ENCODE measurements around the gene KATNAL1.

The KATNAL1 gene

GRCh38 chr13:30163441-30163840, 143.9 kb downstream of the KATNAL1 start:
- no peak overlapping the region for H3K4me3 ChIP-seq (ENCODE audit: low read length)
- no peak for TF ChIP-seq ZNF274 (IDR thresholded peaks at IDR 0.05; ENCODE audit: low read depth, low read length)

GRCh38 chr13:30159446-30159839, 147.9 kb downstream of the KATNAL1 start:
- no peak overlapping the region for H3K4me3 ChIP-seq (ENCODE audit: low read length)
- TF ChIP-seq ZNF274 (IDR thresholded peaks at IDR 0.05; ENCODE audit: low read depth, low read length) = no peak

- H3K4me3 ChIP-seq (ENCODE audit: low read length) = no peak overlapping the region
- no peak for TF ChIP-seq ZNF274 (IDR thresholded peaks at IDR 0.05; ENCODE audit: low read depth, low read length)
These were observed 148.4 kb downstream of the KATNAL1 start for GRCh38 chr13:30158774-30159445.

GRCh38 chr13:30157616-30157993, 149.7 kb downstream of the KATNAL1 start:
- no peak for TF ChIP-seq ZNF274 (IDR thresholded peaks at IDR 0.05; ENCODE audit: low read depth, low read length)
- H3K4me3 ChIP-seq (ENCODE audit: low read length) = no peak overlapping the region

GRCh38 chr13:30156826-30157615, 150.3 kb downstream of the KATNAL1 start:
- TF ChIP-seq ZNF274 (IDR thresholded peaks at IDR 0.05; ENCODE audit: low read depth, low read length) = no peak
- H3K4me3 ChIP-seq (ENCODE audit: low read length) = no peak overlapping the region

GRCh38 chr13:30156270-30156669, 151.1 kb downstream of the KATNAL1 start:
- TF ChIP-seq ZNF274 (IDR thresholded peaks at IDR 0.05; ENCODE audit: low read depth, low read length) = no peak
- no peak overlapping the region for H3K4me3 ChIP-seq (ENCODE audit: low read length)

- TF ChIP-seq ZNF274 (IDR thresholded peaks at IDR 0.05; ENCODE audit: low read depth, low read length) = no peak
- no peak overlapping the region for H3K4me3 ChIP-seq (ENCODE audit: low read length)
These were observed 152.4 kb downstream of the KATNAL1 start for GRCh38 chr13:30154931-30155330.

- no peak overlapping the region for H3K4me3 ChIP-seq (ENCODE audit: low read length)
- TF ChIP-seq ZNF274 (IDR thresholded peaks at IDR 0.05; ENCODE audit: low read depth, low read length) = no peak
These were observed 152.8 kb downstream of the KATNAL1 start for GRCh38 chr13:30154531-30154930.

GRCh38 chr13:30153545-30154426, 153.6 kb downstream of the KATNAL1 start:
- no peak for TF ChIP-seq ZNF274 (IDR thresholded peaks at IDR 0.05; ENCODE audit: low read depth, low read length)
- H3K4me3 ChIP-seq (ENCODE audit: low read length) = no peak overlapping the region

Data from GM08714 (cell line).